Trophoblast cell (in vitro differentiated cells and primary cell): ENCODE results near the gene ARRDC1.
A peak's percentile ranks its signal among the peaks of the same experiment; 100 is the strongest.

Source experiments
- DNase-seq, 2 donors: peaks; one replicate each; pipeline ENCODE4 v3.0.0-alpha.2; 2016
- H2AFZ ChIP-seq: 2 replicates; pipeline ENCODE4 v1.6.1; 2013; ENCODE audit warnings: low read length, moderate library complexity, mild to moderate bottlenecking; ENCODE audit not compliant: insufficient read depth, poor library complexity
- H2AK5ac ChIP-seq: 2 replicates; pipeline ENCODE4 v1.6.1; 2013; ENCODE audit warnings: mild to moderate bottlenecking, low read length
- H2BK120ac ChIP-seq: 2 replicates; pipeline ENCODE4 v1.6.1; 2013; ENCODE audit warnings: low read length, mild to moderate bottlenecking, moderate library complexity; ENCODE audit not compliant: insufficient read depth, poor library complexity
- H2BK12ac ChIP-seq: 2 replicates; pipeline ENCODE4 v1.6.1; 2013; ENCODE audit warnings: mild to moderate bottlenecking, low read length, moderate library complexity
- H2BK5ac ChIP-seq: 2 replicates; pipeline ENCODE4 v1.6.1; 2013; ENCODE audit warnings: low read length, low read depth, moderate library complexity, mild to moderate bottlenecking; ENCODE audit not compliant: poor library complexity
- H3K14ac ChIP-seq: 2 replicates; pipeline ENCODE4 v1.6.1; 2013; ENCODE audit warnings: mild to moderate bottlenecking, low read length
- H3K18ac ChIP-seq: 2 replicates; pipeline ENCODE4 v1.6.1; 2013; ENCODE audit warnings: mild to moderate bottlenecking, low read length
- H3K23ac ChIP-seq: 2 replicates; pipeline ENCODE4 v1.6.1; 2013; ENCODE audit warnings: low read length
- H3K27ac ChIP-seq: 2 replicates; pipeline ENCODE4 v1.5.1; 2013; ENCODE audit warnings: low read depth, mild to moderate bottlenecking, inconsistent platforms, low read length, moderate library complexity
- H3K27me3 ChIP-seq: 2 replicates; pipeline ENCODE4 v1.6.1; 2013; ENCODE audit warnings: inconsistent platforms, mild to moderate bottlenecking, low read length, moderate library complexity; ENCODE audit not compliant: insufficient read depth
- H3K36me3 ChIP-seq, 2 experiments: 1 replicate in 1 of 2; 2 replicates in 1 of 2; pipeline ENCODE4 v1.6.1; 2013; ENCODE audit warnings: low read length in 2 of 2, mild to moderate bottlenecking in 2 of 2, moderate library complexity in 1 of 2; ENCODE audit not compliant: insufficient read depth in 2 of 2, control insufficient read depth in 1 of 2
- H3K4ac ChIP-seq: 2 replicates; pipeline ENCODE4 v1.6.1; 2013; ENCODE audit warnings: low read depth, mild to moderate bottlenecking, low read length, moderate library complexity
- H3K4me1 ChIP-seq, 2 experiments: 1 replicate in 1 of 2; 2 replicates in 1 of 2; pipeline ENCODE4 v1.6.1; 2013; ENCODE audit warnings: low read length in 2 of 2, mild to moderate bottlenecking in 2 of 2, moderate library complexity in 1 of 2; ENCODE audit not compliant: insufficient read depth in 2 of 2, control insufficient read depth in 1 of 2
- H3K4me2 ChIP-seq: 2 replicates; pipeline ENCODE4 v1.6.1; 2013; ENCODE audit warnings: inconsistent platforms, mild to moderate bottlenecking, low read length, moderate library complexity
- H3K4me3 ChIP-seq: 2 replicates; pipeline ENCODE4 v1.5.1; 2013; ENCODE audit warnings: mild to moderate bottlenecking, low read depth, low read length, inconsistent platforms
- H3K79me1 ChIP-seq: one replicate; pipeline ENCODE4 v1.6.1; 2013; ENCODE audit warnings: low read length
- H3K79me2 ChIP-seq: 2 replicates; pipeline ENCODE4 v1.6.1; 2013; ENCODE audit warnings: low read length, mild to moderate bottlenecking; ENCODE audit not compliant: control insufficient read depth, insufficient read depth, poor library complexity
- H3K9ac ChIP-seq: 2 replicates; pipeline ENCODE4 v1.6.1; 2013; ENCODE audit warnings: mild to moderate bottlenecking, low read length
- H3K9me3 ChIP-seq: 2 replicates; pipeline ENCODE4 v1.6.1; 2013; ENCODE audit warnings: low read depth, mild to moderate bottlenecking, control low read depth, inconsistent platforms, low read length; ENCODE audit not compliant: insufficient read depth
- H4K12ac ChIP-seq: 2 replicates; pipeline ENCODE4 v1.6.1; 2013; ENCODE audit warnings: low read depth, mild to moderate bottlenecking, low read length, moderate library complexity
- H4K8ac ChIP-seq: 2 replicates; pipeline ENCODE4 v1.6.1; 2013; ENCODE audit warnings: low read depth, mild to moderate bottlenecking, low read length, moderate library complexity
- H4K91ac ChIP-seq: one replicate; pipeline ENCODE4 v1.6.1; 2013; ENCODE audit warnings: low read depth, mild to moderate bottlenecking, low read length, moderate library complexity
- WGBS: extraction: QIAGEN DNeasy Blood & Tissue Kit; methylation state at CpG from one replicate; pipeline ENCODE4 v1.1.7; 2013; ENCODE audit warnings: missing lambda C conversion rate; ENCODE audit not compliant: insufficient read length, insufficient coverage; ENCODE audit errors: extremely low coverage; 5-methylcytosine and 5-hydroxymethylcytosine counted together

The ARRDC1 gene

GRCh38 chr9:137630679-137631078 lies 25.2 kb downstream of the ARRDC1 start:
- Histone ChIP-seq H3K9ac (no peak overlapping the region), H4K8ac (no peak overlapping the region), H3K18ac (no peak overlapping the region), H3K23ac (no peak overlapping the region), H3K4me2 (no peak overlapping the region), H3K27me3 (no peaks in the 10 kb centered on the region), H3K79me2 (peaks cover 22% of the 10 kb centered on the region), H4K91ac (no peak overlapping the region), H3K4me1 (peaks cover 2 to 4% of the 10 kb centered on the region in 2 experiments), H2BK12ac (no peak overlapping the region), H3K14ac (no peak overlapping the region), H3K4me3 (no peak overlapping the region), H3K9me3 (no peaks in the 10 kb centered on the region), H2AK5ac (no peak overlapping the region), H3K27ac (no peak overlapping the region), H2AFZ (no peak overlapping the region), H2BK5ac (no peak overlapping the region), H3K36me3 (no peaks in the 10 kb centered on the region), H4K12ac (no peak overlapping the region), H3K79me1 (no peaks in the 10 kb centered on the region), H2BK120ac (no peak overlapping the region), H3K4ac (peak overlapping the region; percentile 80)
- no peak for DNase-seq
- WGBS: no CpG with 5 or more reads among the region's 4 CpGs

- H2BK5ac ChIP-seq: no peak overlapping the region
- H3K36me3 ChIP-seq: no peaks in the 10 kb centered on the region
- H4K91ac ChIP-seq: no peak overlapping the region
- no peak overlapping the region for H2AK5ac ChIP-seq
- H3K4me1 ChIP-seq: peaks cover 2 to 4% of the 10 kb centered on the region in 2 experiments
- no peak overlapping the region for H3K14ac ChIP-seq
- H3K9ac ChIP-seq: no peak overlapping the region
- no peak overlapping the region for H3K4ac ChIP-seq
- no peak overlapping the region for H2AFZ ChIP-seq
- peaks cover 21% of the 10 kb centered on the region for H3K79me2 ChIP-seq
- H2BK12ac ChIP-seq: no peak overlapping the region
- H3K9me3 ChIP-seq: no peaks in the 10 kb centered on the region
- WGBS: no CpG with 5 or more reads among the region's 16 CpGs
- H3K27ac ChIP-seq: no peak overlapping the region
- H2BK120ac ChIP-seq: no peak overlapping the region
- H3K79me1 ChIP-seq: no peaks in the 10 kb centered on the region
- H3K27me3 ChIP-seq: no peaks in the 10 kb centered on the region
- no peak overlapping the region for H3K4me2 ChIP-seq
- DNase-seq: no peak
- no peak overlapping the region for H4K8ac ChIP-seq
- H3K18ac ChIP-seq: no peak overlapping the region
- H3K4me3 ChIP-seq: no peak overlapping the region
- no peak overlapping the region for H4K12ac ChIP-seq
- no peak overlapping the region for H3K23ac ChIP-seq
Measured at GRCh38 chr9:137631345-137632229, 26.1 kb downstream of the ARRDC1 start.

- no peak overlapping the region for H3K27ac ChIP-seq
- no peak overlapping the region for H3K9ac ChIP-seq
- no peak overlapping the region for H2BK5ac ChIP-seq
- no peak overlapping the region for H2BK12ac ChIP-seq
- H2BK120ac ChIP-seq: no peak overlapping the region
- no peak overlapping the region for H4K8ac ChIP-seq
- H2AK5ac ChIP-seq: no peak overlapping the region
- H3K27me3 ChIP-seq: no peaks in the 10 kb centered on the region
- no peak overlapping the region for H3K4me3 ChIP-seq
- no peak overlapping the region for H3K23ac ChIP-seq
- peak overlapping the region; percentile 44 for H2AFZ ChIP-seq
- DNase-seq: no peak
- no peak overlapping the region for H3K14ac ChIP-seq
- H3K36me3 ChIP-seq: no peaks in the 10 kb centered on the region
- no peak overlapping the region for H3K18ac ChIP-seq
- H3K4me1 ChIP-seq: peaks cover 2 to 4% of the 10 kb centered on the region in 2 experiments
- WGBS: no CpG with 5 or more reads among the region's 23 CpGs
- H3K4me2 ChIP-seq: no peak overlapping the region
- no peaks in the 10 kb centered on the region for H3K79me1 ChIP-seq
- H3K4ac ChIP-seq: peak overlapping the region; percentile 63
- no peak overlapping the region for H4K91ac ChIP-seq
- peaks cover 18% of the 10 kb centered on the region for H3K79me2 ChIP-seq
- no peak overlapping the region for H4K12ac ChIP-seq
- H3K9me3 ChIP-seq: no peaks in the 10 kb centered on the region
Measured at GRCh38 chr9:137632230-137633161, 27.0 kb downstream of the ARRDC1 start.

GRCh38 chr9:137634016-137634415 lies 28.5 kb downstream of the ARRDC1 start:
- no peaks in the 10 kb centered on the region for H3K79me1 ChIP-seq
- no peak overlapping the region for H2BK5ac ChIP-seq
- H4K8ac ChIP-seq: no peak overlapping the region
- WGBS: no CpG with 5 or more reads among the region's 5 CpGs
- no peak overlapping the region for H3K27ac ChIP-seq
- H3K79me2 ChIP-seq: peaks cover 13% of the 10 kb centered on the region
- peaks cover 0 to 2% of the 10 kb centered on the region in 2 experiments for H3K36me3 ChIP-seq
- peak overlapping the region; percentile 26 for H3K4ac ChIP-seq
- H2AK5ac ChIP-seq: no peak overlapping the region
- H3K4me3 ChIP-seq: no peak overlapping the region
- no peaks in the 10 kb centered on the region for H3K4me1 ChIP-seq
- H3K9me3 ChIP-seq: no peaks in the 10 kb centered on the region
- no peak overlapping the region for H4K12ac ChIP-seq
- H3K9ac ChIP-seq: no peak overlapping the region
- H3K14ac ChIP-seq: no peak overlapping the region
- no peak overlapping the region for H2BK120ac ChIP-seq
- no peak overlapping the region for H4K91ac ChIP-seq
- no peak overlapping the region for H3K23ac ChIP-seq
- no peak overlapping the region for H3K18ac ChIP-seq
- H3K27me3 ChIP-seq: no peaks in the 10 kb centered on the region
- H3K4me2 ChIP-seq: no peak overlapping the region
- no peak overlapping the region for H2AFZ ChIP-seq
- no peak for DNase-seq
- no peak overlapping the region for H2BK12ac ChIP-seq
